HFF-Myc (cell line): ENCODE results near the gene MAN2B1.
A peak's percentile ranks its signal among the peaks of the same experiment; 100 is the strongest.

Source experiments
- DNase-seq: peaks from one replicate; pipeline ENCODE4 v3.0.0-alpha.2; 2011; ENCODE audit warnings: low read depth; ENCODE audit errors: extremely low read depth
- H3K4me3 ChIP-seq: replicated peaks from 2 replicates; pipeline ENCODE4 v1.5.1; 2011; ENCODE audit warnings: low read depth, mild to moderate bottlenecking, control low read depth, low read length
- CTCF ChIP-seq: IDR thresholded peaks from 2 replicates; pipeline ENCODE4 v1.5.1; 2012; ENCODE audit warnings: mild to moderate bottlenecking, low read depth, low read length, control low read depth; ENCODE audit errors: missing control alignments

MAN2B1 gene

GRCh38 chr19:12676928-12677327 lies 10.4 kb upstream of the MAN2B1 start:
- H3K4me3 ChIP-seq = no peak overlapping the region
- TF ChIP-seq CTCF = no peak
- DNase-seq = no peak

- H3K4me3 ChIP-seq = no peak overlapping the region
- peak; percentile 67 for DNase-seq
- peak; percentile 94 for TF ChIP-seq CTCF
These were observed 9.8 kb upstream of the MAN2B1 start for GRCh38 chr19:12676384-12676792.

- TF ChIP-seq CTCF = no peak
- no peak overlapping the region for H3K4me3 ChIP-seq
- no peak for DNase-seq
These were observed 9.4 kb upstream of the MAN2B1 start for GRCh38 chr19:12675940-12676339.

- no peak for TF ChIP-seq CTCF
- DNase-seq = no peak
These were observed 8.9 kb upstream of the MAN2B1 start for GRCh38 chr19:12675399-12675798.

GRCh38 chr19:12672744-12673143 lies 6.2 kb upstream of the MAN2B1 start:
- DNase-seq = no peak
- H3K4me3 ChIP-seq = no peak overlapping the region
- TF ChIP-seq CTCF = no peak

More at GRCh38 chr19:12675399-12675798, 8.9 kb upstream of the MAN2B1 start:
- H3K4me3 ChIP-seq = no peak overlapping the region

- H3K4me3 ChIP-seq = peak overlapping the region; percentile 94
- DNase-seq = no peak
- no peak for TF ChIP-seq CTCF
These were observed 3.8 kb upstream of the MAN2B1 start for GRCh38 chr19:12670159-12670928.
